GM23248 (cell line): ENCODE results near the gene SMARCD1.

Experiments
- EZH2 ChIP-seq: fragments of 200-600 bp; sonication (generic); IDR thresholded peaks from 2 replicates; pipeline ENCODE4 v1.6.1; 2018; ENCODE audit warnings: antibody characterized with exemption, mild to moderate bottlenecking; ENCODE audit not compliant: insufficient read depth, poor library complexity, severe bottlenecking
- EZH2phosphoT487 ChIP-seq: fragments of 200-600 bp; sonication (generic); IDR thresholded peaks from 2 replicates; pipeline ENCODE4 v1.6.1; 2018; ENCODE audit warnings: antibody characterized with exemption, moderate library complexity, mild to moderate bottlenecking, low read depth; ENCODE audit not compliant: insufficient read depth

- TF ChIP-seq EZH2 (no peak), EZH2phosphoT487 (no peak)
These were observed 32.2 kb upstream of the SMARCD1 start for GRCh38 chr12:50052964-50053363.
